Measurements from ENCODE around the gene MAGEA12.
"Not testable (repeated sequence)": the region's sequence is repeated elsewhere in the genome, so short reads cannot be mapped to it uniquely, and the experiment has no call there.

The MAGEA12 gene

DNA sequence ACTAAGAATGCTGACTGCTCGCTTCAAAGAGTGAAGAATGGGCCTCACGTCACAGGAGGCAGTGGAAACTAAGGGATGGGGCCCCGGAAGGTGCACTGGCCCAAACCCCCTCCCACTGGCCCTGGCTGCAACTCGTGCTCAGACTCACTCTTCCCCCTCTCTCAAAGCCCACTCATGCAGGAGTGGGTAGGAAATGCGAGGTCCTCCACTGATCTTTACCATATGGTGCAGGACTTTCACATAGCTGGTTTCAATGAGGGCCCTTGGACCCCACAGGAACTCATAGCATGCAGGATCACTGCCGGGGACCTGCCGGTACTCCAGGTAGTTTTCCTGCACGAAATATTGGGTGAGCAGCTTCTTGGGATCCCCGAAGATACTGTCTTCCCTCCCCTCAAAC, 33.0 kb downstream of the MAGEA12 start:
- not testable (repeated sequence) for DNase-seq

- not testable (repeated sequence) for DNase-seq
Measured at GRCh38 chrX:152769549-152770289, 36.2 kb downstream of the MAGEA12 start, which contains the start of gene MAGEA6. Gene MAGEA6 (minus strand): TSS chrX:152769689. CDS start chrX:152767650, 2,039 bp downstream.

DNA sequence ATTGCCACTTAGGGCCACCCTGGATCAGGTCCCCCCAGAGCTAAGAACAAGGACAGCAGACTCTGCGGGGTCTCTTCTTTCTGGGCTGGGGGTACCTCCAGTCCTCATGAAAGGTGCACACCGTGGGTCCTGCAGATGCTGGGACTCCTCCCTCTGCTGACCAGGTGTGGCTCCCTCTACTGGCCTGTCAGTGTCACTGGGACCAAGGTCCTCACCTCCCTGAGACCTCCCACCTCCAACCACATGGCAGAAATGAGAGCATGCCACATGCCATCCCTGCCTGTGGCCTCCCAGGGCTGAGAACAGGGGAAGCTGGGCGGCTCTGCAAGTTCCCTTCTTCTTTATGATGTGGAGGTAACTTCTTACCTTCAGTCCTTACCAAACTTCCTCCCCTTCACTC, 53.5 kb downstream of the MAGEA12 start:
- not testable (repeated sequence) for DNase-seq

Measured in NCI-H2081 (cell line).